Type B pancreatic cell (in vitro differentiated cells): Measurements from ENCODE around the gene LAMB4. TPM values are rescaled to one million over a fixed set of nuclear protein-coding genes. Genes with fewer than 3 reads are reported as not detected.

Experiments
- DNase-seq: peaks from one replicate; pipeline ENCODE4 v3.0.0; 2021; ENCODE audit warnings: mixed read lengths; ENCODE audit not compliant: unreplicated experiment; ENCODE audit errors: extremely low spot score
- H3K27ac Mint-ChIP-seq: 2 replicates; pipeline ENCODE4 v1.8.0; 2021; ENCODE audit warnings: mild to moderate bottlenecking, mixed read lengths
- H3K27me3 Mint-ChIP-seq: 2 replicates; pipeline ENCODE4 v1.8.0; 2021; ENCODE audit warnings: mixed read lengths
- H3K36me3 Mint-ChIP-seq: 2 replicates; pipeline ENCODE4 v1.8.0; 2021; ENCODE audit warnings: mixed read lengths
- H3K4me1 Mint-ChIP-seq: one replicate; pipeline ENCODE4 v1.8.0; 2021; ENCODE audit warnings: mixed read lengths; ENCODE audit not compliant: unreplicated experiment
- H3K4me3 Mint-ChIP-seq: 2 replicates; pipeline ENCODE4 v1.8.0; 2021; ENCODE audit warnings: mild to moderate bottlenecking, mixed read lengths
- H3K9me3 Mint-ChIP-seq: 2 replicates; pipeline ENCODE4 v1.8.0; 2021; ENCODE audit warnings: mixed read lengths
- total RNA-seq: library from RNA; stranded (reverse); gene quantifications from 2 replicates; pipeline ENCODE4 v1.2.1, GENCODE V29; 2021; ENCODE audit warnings: low replicate concordance
- TF ChIP-seq, protein P1 (sequence below): fragments of 200-600 bp; sonication (generic); conservative IDR thresholded peaks from 2 replicates; pipeline ENCODE4 v1.5.0; 2021; ENCODE audit warnings: antibody characterized with exemption, mild to moderate bottlenecking

LAMB4 gene
- total RNA-seq, 1 donor from 2014 or later, result 1.3 TPM

DNA sequence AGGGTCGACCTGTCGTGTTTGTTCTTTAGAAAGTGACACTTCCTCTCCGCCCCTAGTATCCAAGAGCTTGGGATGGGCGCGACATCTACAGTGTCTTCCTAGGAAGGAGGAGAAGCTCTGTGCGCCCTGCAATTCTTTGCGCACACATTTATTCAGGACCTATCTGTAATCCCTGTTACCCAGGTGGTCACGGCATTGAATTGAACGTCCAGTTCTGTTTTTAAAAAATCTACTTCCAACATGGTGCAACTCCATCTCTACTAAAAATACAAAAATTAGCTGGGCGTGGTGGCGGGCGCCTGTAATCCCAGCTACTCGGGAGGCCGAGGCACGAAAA is 126.6 kb downstream of the LAMB4 start:
- Mint-ChIP-seq H3K9me3 (no peaks in the 10 kb centered on the region), H3K36me3 (peaks cover 11% of the 10 kb centered on the region), H3K27ac (peak overlapping the region; percentile 35), H3K4me1 (peaks cover 39% of the 10 kb centered on the region), H3K27me3 (peaks cover 44% of the 10 kb centered on the region), H3K4me3 (peak overlapping the region; percentile 96)
- TF ChIP-seq, protein P1, sequence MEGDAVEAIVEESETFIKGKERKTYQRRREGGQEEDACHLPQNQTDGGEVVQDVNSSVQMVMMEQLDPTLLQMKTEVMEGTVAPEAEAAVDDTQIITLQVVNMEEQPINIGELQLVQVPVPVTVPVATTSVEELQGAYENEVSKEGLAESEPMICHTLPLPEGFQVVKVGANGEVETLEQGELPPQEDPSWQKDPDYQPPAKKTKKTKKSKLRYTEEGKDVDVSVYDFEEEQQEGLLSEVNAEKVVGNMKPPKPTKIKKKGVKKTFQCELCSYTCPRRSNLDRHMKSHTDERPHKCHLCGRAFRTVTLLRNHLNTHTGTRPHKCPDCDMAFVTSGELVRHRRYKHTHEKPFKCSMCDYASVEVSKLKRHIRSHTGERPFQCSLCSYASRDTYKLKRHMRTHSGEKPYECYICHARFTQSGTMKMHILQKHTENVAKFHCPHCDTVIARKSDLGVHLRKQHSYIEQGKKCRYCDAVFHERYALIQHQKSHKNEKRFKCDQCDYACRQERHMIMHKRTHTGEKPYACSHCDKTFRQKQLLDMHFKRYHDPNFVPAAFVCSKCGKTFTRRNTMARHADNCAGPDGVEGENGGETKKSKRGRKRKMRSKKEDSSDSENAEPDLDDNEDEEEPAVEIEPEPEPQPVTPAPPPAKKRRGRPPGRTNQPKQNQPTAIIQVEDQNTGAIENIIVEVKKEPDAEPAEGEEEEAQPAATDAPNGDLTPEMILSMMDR, result no peak
- no peak for DNase-seq

DNA sequence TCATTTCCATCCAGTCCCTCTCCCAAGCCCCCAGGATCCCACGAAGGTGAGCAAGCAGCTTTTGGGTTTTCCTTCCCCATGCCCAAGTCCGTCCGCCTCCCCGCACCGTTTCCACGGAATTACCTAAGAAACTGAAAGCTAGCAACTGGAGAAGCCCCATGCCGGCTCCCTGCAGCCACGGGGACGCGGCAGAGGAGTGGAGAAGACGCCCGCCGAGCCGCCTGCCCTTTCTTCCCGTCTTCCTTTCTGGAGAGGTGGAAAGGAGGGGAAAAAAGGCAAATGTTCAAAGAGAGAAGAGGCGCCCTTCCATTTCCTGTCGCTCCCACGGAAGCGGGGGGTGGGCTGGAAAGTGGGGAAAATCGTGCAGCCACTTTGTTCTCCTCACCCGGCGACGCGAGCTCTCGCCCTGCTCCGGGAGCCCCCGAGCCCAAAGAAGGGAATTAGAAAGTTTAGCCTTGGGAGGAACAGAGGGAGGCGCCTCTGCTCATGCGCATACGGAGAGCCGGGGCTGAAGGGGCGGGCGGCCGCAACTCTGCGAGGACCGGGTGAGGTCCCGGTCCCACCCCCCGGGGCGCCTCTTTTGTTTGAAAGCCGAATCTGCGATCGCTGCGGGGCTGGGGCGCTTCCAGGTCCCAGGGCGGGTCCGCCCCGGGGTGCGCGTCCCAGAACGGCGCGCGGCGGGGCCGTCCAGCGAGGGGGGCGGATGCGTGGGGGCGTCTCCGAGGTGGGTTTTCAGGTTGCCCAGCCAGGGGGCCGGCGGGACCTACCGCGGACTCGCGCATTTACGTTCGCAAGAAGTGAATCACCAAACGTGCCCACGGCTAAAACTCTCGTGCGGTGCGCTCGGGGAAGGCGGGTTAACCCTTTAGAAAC is 127.2 kb downstream of the LAMB4 start, which contains the start of gene LAMB1:
Gene LAMB1 (minus strand): TSS at position 436 of the 873 bp plus-strand sequence. CDS start 276 bp downstream, at position 160.
- Mint-ChIP-seq H3K27ac (peak within 1 kb of the TSS; percentile 91), H3K4me1 (peaks cover 45% of the 10 kb centered on the region), H3K27me3 (peaks cover 44% of the 10 kb centered on the region), H3K9me3 (no peaks in the 10 kb centered on the region), H3K4me3 (peak within 1 kb of the TSS; percentile 96), H3K36me3 (peaks cover 15% of the 10 kb centered on the region)
- TF ChIP-seq, protein P1, result no peak
- peak; percentile 85 for DNase-seq

DNA sequence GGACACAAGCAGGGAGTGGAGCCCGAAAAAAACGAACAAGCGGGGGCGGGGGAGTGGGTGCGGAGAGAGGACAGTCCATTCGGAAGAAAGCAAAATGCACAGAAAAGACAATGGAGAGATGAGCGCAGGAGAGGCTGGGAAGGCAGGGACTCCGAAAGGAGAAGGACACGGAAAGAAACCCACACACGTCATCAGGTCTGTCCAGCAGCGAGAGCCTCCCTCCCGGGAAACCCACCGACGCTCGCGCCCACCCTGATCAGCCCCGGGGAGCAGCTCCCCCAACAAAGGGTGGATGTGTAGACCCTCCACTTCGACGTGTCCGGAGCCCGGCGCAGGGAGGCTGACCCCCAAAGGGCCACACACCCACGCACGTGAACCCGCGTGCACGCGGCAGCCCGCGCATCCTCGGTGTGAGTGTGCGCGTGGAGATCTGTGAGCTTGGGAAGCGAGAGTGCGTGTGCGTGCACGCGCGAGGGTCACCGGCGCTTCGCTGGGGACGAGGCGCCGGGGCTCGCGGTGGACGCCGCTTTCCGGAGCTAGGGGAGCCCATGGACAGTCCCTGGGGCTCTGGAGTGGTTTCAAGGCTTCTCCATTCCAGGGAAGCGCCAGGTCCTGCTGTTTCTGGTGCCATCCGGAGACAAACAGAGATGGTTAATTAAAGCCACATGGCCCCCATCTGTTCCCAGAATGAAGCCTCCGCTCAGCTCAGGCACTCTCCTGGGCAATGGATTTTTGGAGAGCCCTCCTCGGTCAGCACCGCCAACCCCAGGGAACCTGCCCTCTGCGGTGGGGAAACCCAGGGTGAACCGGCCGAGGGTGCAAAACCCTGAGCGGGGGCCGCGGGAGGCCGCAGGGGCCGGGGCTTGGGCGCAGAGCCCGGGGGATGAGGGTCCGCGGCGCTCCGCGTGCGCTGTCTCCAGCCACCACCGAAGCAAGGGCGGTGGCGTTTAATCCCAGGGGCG is 128.1 kb downstream of the LAMB4 start:
- Mint-ChIP-seq H3K27me3 (peaks cover 42% of the 10 kb centered on the region), H3K9me3 (no peaks in the 10 kb centered on the region), H3K4me1 (peaks cover 43% of the 10 kb centered on the region), H3K27ac (peak overlapping the region; percentile 91), H3K4me3 (peak overlapping the region; percentile 96), H3K36me3 (peaks cover 20% of the 10 kb centered on the region)
- TF ChIP-seq, protein P1, result no peak
- DNase-seq, result peak; percentile 72

DNA sequence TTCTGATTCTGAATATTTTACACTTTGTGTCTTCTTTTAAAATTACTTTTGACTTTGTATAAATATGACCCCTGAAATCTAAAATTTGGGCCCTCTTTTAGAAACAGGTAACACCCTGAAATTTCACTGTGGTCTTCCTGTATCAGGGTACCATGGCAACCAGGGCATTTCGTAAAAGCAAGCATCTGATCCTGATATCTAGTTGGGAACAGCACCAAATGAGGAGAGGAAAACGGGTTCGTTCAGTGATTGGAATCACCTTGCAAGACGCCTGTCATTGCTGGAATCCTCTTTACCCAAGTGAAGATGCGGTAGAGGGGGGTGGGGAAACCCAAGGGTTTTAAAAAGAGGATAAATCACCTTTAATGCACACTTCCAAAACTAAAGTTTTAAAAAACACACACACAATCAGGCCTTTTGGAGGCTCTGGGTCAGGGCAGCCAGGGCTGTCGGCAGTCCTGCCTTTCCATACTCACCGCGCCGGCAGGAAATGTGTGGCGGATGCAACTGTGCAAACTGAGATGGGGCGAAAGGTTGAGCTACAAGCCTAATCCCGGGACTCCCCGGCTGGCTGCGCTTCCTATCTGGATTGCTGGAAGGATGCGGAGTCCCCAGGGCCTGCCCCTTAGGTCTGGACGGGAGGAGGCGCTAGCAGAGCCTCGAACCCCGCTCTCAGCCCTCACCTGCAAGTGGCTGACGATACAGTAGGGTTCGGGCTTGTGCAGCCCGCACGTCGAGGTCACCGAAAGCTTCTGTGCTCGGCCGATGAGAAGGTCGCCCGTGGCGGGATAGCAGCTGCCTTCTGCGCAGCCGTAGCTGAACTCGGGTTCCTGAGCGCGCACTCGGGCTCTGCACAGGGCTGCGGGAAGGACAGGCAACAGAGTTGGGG is 129.0 kb downstream of the LAMB4 start:
- no peak for DNase-seq
- Mint-ChIP-seq H3K4me3 (peak overlapping the region; percentile 96), H3K27ac (peak overlapping the region; percentile 91), H3K9me3 (no peaks in the 10 kb centered on the region), H3K27me3 (peaks cover 42% of the 10 kb centered on the region), H3K4me1 (peaks cover 50% of the 10 kb centered on the region), H3K36me3 (peaks cover 29% of the 10 kb centered on the region)
- TF ChIP-seq, protein P1, result no peak
